Fibroblast of skin of scalp (primary cell): ENCODE data around the gene C1orf50. TPM values are rescaled to one million over a fixed set of nuclear protein-coding genes. Genes with fewer than 3 reads are reported as not detected.
"Not testable (repeated sequence)": the region's sequence is repeated elsewhere in the genome, so short reads cannot be mapped to it uniquely, and the experiment has no call there.

Source experiments
- DNase-seq: peaks from one replicate; pipeline ENCODE4 v3.0.0-alpha.2; 2013
- polyA plus RNA-seq, 2 experiments: library from polyadenylated mRNA; unstranded; fragments of 120-200 nt; gene quantifications; one replicate each; pipeline ENCODE4 v1.2.1, GENCODE V29; 2013; ENCODE audit not compliant: insufficient read length in 2 of 2

C1orf50 gene
- 2.8 TPM for polyA plus RNA-seq (2013, experiment 1 of 2; ENCODE audit: insufficient read length)
- 5.9 TPM for polyA plus RNA-seq (2013, experiment 2 of 2; ENCODE audit: insufficient read length)

DNA sequence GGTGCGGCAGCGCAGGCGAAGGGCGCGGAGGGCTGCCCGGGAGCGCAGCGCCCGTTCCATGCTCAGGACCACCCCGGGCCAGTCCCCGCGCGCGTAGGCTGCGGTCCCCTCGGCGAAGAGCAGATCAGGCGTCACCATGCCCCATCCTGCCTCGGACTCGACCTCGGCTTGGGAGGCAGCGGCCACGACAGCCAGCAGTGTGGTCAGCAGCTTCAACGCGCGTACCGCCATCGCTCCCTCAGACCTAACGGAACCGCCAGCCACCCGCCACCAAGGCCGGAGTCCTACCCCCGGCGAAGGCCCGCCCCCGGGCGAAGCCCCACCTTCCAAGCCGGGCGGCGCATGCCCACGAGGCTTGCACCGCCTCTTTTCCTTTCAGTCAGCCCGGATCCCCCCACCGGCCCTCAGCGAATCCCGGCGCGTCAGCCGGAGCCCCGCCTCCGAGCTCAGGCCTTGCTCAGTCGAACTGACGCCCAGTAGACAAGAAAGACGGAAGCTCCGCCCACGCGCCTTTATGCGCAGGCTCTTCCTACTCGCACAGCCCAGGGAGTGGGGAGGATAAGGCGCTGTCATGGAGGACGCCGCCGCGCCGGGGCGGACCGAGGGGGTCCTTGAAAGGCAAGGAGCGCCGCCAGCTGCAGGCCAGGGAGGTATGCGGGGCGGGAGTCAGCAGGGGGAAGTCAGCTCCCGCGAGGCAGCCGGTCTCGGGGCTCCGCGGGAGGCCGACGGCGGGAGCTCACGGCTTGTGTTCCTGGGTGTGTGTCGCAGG lies at the start of gene C1orf50, which contains the start of gene P3H1:
C1orf50 (plus strand) TSS at position 509 of the 769 bp plus-strand sequence; CDS start at position 572, 63 bp downstream.
P3H1 (minus strand) TSS at position 288 of the 769 bp plus-strand sequence; CDS start at position 231, 57 bp downstream.
- peak; percentile 99 for DNase-seq

DNA sequence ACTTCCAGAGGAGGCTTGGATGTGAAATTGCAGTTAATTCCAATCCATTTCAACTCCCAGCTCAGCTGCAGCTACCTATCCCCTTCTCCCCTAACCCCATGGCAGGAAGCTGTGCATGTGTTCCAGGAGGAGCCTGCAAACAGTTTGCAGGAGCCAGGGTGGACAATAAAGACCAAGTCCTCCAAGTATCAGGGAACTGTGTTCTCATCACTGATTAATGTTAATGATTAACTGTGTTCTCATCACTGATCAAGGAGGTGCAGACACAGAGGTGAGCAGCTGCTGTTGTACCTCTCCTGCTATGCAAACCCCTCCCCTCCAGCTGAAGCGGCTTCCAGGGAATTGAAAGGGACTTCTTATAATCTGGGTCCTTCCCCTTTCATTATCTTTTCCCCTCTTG lies 46.2 kb upstream of the C1orf50 start:
- DNase-seq, result no peak

DNA sequence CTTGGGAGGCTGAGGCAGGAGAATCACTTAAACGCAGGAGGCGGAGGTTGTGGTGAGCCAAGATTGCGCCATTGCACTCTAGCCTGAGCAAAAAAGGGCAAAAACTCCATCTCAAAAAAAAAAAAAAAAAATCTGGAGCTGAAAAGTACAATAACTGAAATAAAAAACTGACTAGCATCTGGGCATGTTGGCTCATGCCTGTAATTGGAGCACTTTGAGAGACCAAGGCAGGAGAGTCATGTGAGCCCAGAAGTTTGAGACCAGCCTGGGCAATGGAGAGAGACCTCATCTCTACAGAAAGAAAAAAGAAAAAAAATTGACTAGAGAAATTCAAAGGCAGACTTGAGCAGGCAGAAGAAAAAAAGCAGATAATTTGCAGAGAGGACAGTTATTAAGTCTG lies 45.1 kb upstream of the C1orf50 start:
- no peak for DNase-seq

DNA sequence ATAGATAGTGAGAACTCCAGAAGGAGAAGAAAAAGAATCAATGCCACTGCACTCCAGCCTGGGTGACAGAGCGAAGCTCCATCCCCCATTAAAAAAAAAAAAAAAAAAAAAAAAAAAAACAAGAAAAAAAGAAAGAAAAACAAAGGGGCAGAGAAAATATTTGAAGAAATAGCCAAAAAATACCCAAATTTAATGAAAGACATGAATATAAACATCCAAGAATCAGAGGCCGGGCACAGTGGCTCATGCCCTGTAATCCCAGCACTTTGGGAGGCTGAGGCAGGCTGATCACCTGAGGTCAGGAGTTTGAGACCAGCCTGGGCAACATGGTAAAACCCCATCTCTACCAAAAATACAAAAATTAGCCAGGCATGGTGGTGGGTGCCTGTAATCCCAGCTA lies 44.6 kb upstream of the C1orf50 start:
- not testable (repeated sequence) for DNase-seq

DNA sequence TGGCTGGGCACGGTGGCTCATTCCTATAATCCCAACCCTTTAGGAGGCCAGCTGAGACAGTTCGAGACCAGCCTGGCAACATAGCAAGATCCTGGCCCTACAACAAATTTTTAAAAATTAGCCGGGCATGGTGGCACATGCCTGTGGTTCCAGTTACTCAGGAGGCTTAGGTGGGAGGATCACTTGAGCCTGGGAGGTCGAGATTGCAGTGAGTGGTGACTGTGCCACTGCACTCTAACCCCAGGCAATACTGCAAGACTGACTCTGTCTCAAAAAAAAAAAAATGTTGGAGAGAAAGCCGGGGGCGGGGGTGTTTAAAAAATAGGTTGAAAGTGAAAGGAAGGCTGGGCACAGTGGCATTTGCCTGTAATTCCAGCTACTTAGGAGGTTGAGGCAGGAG lies 43.5 kb upstream of the C1orf50 start:
- DNase-seq, result no peak

DNA sequence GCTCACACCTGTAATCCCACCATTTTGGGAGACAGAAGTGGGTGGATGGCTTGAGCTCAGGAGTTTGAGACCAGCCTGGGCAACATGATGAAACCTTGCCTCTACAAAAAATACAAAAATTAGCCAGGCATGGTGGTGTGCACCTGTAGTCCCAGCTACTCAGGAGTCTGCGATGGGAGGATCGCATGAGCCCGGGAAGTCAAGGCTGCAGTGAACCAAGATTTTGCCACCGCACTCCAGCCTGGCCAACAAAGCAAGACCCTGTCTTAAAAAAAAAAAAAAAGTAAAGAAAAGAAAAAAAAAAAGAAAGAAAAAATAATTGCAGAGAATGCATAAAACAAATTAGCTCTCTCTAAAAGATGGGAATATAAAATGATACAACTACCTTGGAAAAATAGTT lies 41.2 kb upstream of the C1orf50 start:
- not testable (repeated sequence) for DNase-seq

DNA sequence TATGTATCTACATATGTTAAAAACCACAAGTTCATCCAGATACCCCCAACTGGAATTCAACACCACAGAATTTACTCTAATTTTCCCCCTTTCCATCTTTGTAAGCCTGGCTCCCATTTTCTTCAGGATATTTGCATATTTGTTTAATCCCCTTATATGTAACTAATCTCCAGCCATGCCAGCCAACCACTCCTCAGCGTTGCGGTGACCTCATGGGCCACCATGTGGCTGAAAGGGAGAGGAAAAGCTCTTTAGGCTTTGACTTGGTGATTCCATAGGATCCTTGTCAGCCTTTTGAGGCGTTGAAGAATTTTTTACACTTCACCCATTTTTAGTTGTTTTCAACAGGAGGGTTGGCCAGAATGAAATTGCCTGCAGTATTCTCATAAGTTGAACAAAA lies 37.0 kb upstream of the C1orf50 start:
- DNase-seq, result no peak

DNA sequence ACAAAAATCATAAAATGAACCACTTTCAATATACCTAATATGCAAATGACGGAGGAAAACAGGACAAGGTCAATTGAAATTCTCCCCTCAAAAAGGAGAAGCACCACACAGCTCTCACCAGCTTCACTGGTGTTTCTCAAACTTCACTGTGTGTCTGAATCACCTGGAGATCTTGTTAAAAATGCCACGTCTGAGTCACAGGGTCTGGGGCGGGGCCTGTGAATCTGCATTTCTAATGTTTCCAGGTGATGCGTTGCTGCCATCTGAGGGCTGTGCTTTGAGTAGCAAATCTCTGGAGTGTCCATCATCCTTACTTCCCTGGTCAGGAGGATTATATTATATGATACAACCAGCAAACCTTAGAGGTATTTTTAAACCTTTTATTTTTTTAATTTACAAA lies 36.1 kb upstream of the C1orf50 start:
- no peak for DNase-seq

DNA sequence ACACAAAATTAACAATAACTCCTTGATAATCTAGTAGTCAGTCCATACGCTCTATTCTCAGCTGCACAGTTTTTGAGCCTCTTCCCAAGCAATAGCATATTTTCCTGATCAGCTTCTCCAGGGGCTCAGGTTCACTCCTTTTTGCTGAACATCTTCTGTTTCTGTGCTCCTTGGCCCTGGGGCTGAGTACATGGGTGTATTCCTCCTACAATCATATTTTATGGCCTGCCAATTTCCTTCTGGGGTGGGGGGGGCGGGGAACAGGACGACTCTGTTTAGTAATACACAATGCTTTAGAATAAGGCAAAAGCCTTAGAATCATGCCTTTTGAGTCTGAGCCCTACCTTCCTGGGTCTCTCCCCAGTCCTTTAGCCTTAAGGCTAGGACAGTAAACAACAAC lies 35.5 kb upstream of the C1orf50 start:
- DNase-seq, result no peak

DNA sequence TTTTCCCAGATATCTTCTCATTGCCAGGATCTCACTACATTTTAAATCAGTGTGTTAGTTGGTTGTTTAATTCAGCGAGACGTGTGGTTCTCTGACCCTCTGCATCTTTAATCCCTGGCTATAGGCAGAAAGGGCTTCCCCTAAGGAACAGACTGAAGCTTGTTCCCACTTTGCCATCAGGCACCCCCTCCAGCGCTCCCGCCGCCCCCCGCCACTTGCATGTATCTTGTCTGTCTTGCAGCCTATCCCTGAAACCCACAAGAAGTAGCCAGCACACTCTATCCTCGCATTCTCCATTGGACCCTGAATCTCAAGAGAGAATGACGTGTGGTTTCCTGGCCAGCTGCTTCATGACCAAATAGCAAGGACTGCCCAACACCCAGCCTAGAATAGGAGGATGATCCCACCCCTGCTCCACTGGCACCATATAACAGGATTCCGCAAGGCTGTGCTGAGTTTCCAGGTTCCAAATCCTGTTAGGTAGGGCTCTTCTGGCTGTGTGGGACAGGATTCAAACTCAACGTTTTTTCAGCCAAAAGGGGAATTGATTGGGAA lies 34.8 kb upstream of the C1orf50 start:
- DNase-seq, result no peak

DNA sequence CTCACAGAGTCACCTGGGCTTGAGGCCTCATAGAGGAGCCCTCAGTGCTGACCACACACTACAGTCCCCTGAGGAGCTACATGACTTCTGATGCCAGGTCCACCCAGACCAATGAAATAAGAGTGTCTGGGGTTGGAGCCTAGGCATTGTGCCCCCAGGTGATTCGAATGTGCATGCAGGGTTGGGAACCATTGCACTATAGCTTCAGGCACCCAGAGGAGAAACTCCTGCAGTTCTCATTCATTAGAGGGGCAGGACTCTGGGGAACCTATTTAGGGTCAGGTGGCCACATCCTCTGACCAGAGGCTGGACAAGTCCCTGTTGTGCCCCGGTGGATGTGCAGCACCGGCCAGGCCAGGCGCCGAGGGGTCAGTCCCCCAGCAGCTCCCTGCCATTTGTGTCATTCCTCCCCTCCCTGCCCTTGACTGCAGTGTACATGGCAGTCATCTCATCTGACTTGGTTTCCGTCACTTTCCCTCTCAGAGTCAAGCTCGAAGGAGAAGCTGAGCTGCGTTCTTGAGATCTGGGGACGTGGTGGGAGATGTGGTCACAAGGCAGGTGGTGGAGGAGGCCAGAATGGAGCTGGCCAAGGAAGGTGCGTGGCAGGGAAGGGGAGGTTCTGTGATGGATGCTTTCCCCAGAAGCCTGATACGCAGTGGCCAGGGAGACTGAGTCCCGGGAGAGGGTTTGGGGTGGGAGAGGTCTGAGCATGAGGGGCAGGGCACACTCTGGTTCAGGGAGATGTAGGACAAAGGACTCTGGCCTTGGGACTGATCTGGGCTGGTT lies 33.4 kb upstream of the C1orf50 start:
- DNase-seq, result no peak

DNA sequence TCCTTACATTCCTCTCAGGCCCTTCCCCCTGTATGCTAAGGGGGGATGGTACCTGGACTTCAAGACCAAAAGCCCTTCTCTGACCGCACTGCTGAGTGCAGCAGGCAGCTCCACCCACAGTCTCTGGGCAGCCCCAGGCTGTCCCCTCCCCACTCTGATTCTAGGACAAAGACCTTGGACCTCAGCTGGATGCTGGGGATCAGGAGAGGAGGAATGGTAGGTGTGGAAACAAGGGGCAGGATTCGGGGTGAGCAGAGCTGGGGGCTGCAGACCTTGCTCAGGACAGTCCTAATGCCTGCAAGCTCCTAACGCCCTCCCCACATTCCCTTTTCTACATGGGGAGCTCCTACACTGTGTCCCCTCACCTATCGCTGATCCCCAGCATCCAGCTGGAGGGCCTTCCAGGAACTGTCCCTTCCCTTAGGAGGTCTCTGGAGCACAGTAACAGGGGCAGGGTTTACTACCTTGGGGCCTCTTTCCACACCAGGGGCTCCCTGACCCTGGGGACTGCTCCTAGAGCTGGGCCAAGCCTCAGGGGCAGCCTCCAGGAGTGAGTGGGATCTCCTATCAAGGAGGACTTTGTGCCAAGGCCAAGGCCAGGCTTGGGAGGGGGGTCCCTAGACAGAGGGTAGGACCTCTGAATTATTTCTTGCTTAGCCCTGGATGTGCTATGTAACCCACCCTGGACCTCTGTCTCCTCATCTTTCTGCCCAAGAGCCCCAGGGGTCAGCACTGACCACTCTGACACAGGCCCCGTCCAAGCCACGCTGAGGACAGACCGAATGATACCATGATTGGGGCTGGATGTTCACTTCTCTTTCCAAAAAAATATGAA lies 32.6 kb upstream of the C1orf50 start:
- DNase-seq, result no peak

DNA sequence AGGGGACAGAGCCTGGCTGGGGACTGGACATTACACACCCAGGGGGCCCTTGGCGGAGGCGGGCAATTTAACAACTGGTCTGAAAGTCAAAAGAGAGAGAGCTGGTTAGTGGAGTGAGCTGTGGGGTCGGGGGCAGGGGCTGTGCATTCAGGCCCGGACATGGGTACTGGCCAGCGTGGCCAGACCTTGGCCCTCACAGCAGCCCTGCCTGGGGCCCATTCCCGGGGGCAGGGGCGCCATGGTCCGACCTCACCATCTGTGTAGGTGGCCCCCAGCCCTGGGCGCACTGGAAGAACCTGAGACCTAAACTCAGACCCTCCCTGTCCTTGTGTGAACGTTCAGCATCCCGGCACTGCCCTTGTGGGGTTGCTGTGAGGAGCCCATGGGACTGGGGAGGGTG lies 32.0 kb upstream of the C1orf50 start:
- no peak for DNase-seq

DNA sequence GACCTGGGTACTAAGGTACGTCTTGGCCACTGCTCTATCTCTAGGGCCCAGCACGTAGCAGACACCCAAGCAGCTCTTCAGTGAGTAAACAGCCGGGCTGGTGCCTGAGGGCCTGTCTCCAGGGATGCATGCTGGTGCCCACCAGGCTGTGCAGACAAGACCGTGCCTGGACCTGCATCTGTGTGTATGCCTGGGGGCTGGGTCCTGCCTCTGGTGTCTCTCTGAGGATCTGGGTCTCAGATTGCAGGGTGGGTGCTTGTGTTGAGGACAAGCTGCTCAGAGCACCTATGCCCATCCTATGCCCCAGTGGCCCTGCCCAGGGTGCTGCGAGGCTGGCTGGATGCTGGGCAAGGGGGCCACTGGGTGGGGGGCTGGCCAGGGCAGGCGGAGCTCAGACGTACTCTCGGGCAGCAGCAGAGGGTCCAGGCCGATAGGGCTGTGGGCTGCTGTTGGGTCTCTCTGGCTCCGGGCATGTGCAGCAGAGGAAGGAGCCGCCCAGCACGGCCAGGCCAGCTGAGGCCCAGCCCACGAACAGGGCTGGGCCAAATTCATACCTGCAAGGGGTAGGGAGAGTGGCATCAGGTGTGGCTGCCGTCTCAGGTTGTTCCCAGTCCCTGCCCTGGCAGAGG lies 31.5 kb upstream of the C1orf50 start:
- no peak for DNase-seq

DNA sequence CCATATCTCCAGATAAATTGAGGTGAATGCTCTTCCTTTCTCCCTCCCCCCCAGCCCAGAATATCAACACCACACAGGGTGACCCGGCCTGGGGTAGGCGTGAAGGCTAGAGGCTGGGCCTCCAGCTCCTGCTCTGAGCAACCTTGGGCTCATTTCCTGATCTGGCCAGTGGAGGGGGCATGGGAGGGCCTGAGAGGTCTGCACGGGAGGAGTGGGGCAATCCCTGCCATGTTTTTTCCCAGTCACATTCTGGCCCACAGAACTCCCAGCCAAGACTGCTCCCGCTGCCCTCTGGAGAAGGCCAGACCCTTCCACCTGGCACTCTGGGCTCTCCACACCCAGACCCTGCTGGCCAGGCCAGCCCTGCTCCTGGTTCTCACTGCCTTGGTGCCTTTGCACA lies 30.9 kb upstream of the C1orf50 start:
- DNase-seq, result peak; percentile 17

DNA sequence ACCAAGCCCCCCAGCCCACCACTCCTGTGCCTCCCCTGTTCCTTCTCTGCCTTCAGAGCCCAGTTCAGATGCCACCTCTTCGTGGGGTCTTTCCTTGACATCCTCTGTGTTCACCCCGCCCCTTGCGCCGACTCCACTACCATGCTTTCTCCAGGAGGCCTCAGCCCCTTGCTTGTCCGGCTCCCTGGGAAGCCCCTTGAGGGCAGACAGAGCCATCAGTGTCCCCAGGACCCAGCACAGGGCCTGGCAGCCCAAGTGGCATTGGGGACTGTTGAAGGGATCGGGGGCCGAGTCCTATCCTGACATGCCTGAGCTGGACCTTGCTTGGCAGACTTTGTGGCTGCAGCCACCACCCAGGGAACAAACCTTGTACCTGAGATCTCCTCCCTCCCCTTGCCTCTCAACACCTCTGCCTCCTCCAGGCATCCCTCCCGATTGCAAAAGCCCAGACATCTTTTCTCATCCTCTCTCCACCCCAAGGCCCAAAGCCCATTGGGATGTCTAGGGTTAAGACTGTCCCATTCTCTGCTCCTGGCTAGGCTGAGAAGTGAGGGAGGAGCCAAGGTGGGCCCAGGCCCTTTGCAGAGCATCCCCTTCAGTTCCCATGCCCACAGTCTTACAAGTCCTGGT lies 30.4 kb upstream of the C1orf50 start:
- no peak for DNase-seq

DNA sequence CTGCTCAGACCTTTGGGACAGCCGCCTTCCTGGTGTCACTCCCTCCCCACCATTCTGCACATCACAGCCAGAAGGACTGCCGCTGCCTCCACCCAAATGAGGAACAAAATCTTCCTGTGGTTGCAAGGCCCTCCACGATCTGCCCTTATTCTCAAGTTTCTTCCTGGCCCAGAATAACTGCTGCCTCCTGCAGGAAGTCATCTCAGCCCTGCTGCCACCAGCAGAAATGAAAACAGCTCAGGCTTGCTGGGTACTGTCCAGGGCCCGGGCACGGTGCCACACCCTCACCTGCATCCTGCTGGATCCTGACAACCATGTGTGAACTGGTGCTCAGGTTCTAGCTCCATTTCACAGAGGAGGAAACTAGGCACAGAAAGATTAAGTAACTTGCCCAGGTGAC lies 29.8 kb upstream of the C1orf50 start:
- no peak for DNase-seq

DNA sequence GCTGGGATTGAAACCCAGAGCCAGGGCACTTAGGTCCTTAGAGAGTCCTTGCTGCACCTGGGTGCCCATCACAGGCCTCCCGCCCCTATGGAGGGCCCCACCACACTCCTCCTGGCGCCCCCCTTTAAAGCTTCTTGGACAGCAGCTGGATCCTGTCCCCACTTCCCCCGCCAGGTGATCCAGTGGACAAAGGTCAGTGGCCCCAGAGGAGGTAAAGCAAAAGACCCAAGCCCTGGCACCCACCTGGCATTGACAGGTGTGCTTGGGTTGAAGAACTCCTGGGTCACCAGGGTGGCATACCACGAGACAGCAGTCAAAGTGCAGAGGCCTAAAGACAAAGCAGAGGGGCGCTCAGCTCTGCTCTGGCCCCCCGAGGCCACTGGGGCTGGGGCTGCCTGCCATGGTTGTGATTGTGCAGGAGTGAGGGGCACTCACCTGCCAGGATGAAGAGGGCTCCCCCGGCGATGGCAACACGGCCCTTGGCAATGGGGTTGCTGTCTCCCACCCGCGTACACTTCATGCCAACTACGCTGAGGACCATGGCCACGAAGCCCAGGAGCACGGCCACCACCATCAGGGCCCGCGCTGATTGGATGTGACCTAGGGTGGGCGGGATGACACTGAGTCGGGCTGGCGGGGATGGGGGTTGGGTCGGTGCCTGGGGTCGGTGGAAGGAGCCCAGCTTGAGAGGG lies 28.9 kb upstream of the C1orf50 start:
- no peak for DNase-seq

DNA sequence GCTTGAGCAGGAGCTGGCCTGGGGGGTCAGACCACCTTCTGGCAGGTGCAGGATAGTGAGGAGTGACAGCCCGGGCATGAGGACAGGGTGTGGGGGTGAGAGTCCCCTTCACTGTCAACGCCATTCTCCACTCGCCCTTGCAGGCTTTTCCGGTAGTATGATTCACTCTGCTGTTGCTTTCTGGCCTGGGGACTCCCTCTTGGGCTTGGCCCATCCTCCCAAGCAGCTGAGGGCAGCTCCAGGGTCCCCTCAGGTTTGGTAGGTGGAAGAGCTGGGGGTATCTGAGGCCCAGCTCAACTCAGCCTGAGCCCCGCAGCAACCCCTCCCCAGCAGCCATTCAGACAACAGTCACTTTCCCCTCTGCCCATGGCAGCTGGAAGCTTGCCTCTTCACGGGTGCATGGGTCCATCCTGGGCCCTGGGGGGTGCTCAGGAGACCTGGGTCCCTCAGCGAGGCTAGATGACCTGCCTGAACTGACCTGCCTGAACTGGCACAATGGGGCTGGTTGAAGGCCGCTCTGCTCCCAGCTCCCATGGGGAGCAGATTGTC lies 28.3 kb upstream of the C1orf50 start:
- no peak for DNase-seq
